ENCODE measurements around the gene CHST9. TPM values are rescaled to one million over a fixed set of nuclear protein-coding genes. Genes with fewer than 3 reads are reported as not detected.

The CHST9 gene
- total and polyA plus RNA-seq, 2 donors from 2014 or later, result 1.5 to 9.8 TPM

GRCh38 chr18:26992926-26993325 lies 192.2 kb downstream of the CHST9 start:
- H3K4me1 ChIP-seq (ENCODE audit: control insufficient read depth in 2 of 3, insufficient read depth in 2 of 3, low read depth in 1 of 3, low read length in 3 of 3), result no peaks in the 10 kb centered on the region
- intact Hi-C loops (cut with DNase I), result no loop called here
- FAIRE-seq, result no peak

DNA sequence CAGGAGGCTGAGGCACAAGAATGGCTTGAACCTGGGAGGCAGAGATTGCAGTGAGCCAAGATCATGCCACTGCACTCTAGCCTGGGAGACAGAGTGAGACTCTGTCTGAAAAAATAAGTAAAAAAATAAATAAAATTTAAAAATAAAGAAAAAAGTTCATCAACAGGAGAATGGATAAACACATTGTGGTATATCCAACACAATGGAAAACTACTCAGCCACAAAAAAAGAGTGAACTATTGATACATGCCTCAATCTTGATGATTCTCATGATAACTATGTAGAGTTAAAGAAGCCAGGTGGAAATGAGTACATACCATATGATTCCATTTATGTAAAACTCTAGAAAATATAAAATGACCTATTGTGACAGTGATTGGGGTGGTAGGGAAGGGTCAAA lies 195.3 kb downstream of the CHST9 start:
- no peak for TF ChIP-seq CTCF (IDR thresholded peaks at IDR 0.05; ENCODE audit: borderline replicate concordance, extremely low read depth, insufficient read depth)
- Histone ChIP-seq H3K4me3 (ENCODE audit: low read length in 3 of 3) (no peak overlapping the region), H3K27me3 (ENCODE audit: control insufficient read depth, insufficient read depth, low read length) (no peaks in the 10 kb centered on the region), H3K27ac (ENCODE audit: low read depth in 2 of 2, low read length in 2 of 2) (no peak overlapping the region), H3K9me3 (ENCODE audit: control insufficient read depth in 2 of 3, insufficient read depth in 1 of 3, low read length in 3 of 3) (no peaks in the 10 kb centered on the region), H3K36me3 (ENCODE audit: control insufficient read depth in 2 of 3, insufficient read depth in 3 of 3, low read length in 3 of 3) (no peaks in the 10 kb centered on the region), H3K9ac (ENCODE audit: low read length in 3 of 3) (no peak overlapping the region), H3K4me1 (ENCODE audit: control insufficient read depth in 2 of 3, insufficient read depth in 2 of 3, low read depth in 1 of 3, low read length in 3 of 3) (no peaks in the 10 kb centered on the region)
- no peak for DNase-seq
- intact Hi-C loops (cut with DNase I), result no loop called here
- FAIRE-seq, result no peak

More at GRCh38 chr18:26992926-26993325, 192.2 kb downstream of the CHST9 start:
- Histone ChIP-seq H3K36me3 (ENCODE audit: control insufficient read depth in 2 of 3, insufficient read depth in 3 of 3, low read length in 3 of 3) (no peaks in the 10 kb centered on the region), H3K27me3 (ENCODE audit: control insufficient read depth, insufficient read depth, low read length) (no peaks in the 10 kb centered on the region), H3K9me3 (ENCODE audit: control insufficient read depth in 2 of 3, insufficient read depth in 1 of 3, low read length in 3 of 3) (no peaks in the 10 kb centered on the region), H3K9ac (ENCODE audit: low read length in 3 of 3) (no peak overlapping the region), H3K4me3 (ENCODE audit: low read length in 3 of 3) (no peak overlapping the region), H3K27ac (ENCODE audit: low read depth in 2 of 2, low read length in 2 of 2) (no peak overlapping the region)
- TF ChIP-seq CTCF (IDR thresholded peaks at IDR 0.05; ENCODE audit: borderline replicate concordance, extremely low read depth, insufficient read depth), result no peak
- no peak for DNase-seq

DNA sequence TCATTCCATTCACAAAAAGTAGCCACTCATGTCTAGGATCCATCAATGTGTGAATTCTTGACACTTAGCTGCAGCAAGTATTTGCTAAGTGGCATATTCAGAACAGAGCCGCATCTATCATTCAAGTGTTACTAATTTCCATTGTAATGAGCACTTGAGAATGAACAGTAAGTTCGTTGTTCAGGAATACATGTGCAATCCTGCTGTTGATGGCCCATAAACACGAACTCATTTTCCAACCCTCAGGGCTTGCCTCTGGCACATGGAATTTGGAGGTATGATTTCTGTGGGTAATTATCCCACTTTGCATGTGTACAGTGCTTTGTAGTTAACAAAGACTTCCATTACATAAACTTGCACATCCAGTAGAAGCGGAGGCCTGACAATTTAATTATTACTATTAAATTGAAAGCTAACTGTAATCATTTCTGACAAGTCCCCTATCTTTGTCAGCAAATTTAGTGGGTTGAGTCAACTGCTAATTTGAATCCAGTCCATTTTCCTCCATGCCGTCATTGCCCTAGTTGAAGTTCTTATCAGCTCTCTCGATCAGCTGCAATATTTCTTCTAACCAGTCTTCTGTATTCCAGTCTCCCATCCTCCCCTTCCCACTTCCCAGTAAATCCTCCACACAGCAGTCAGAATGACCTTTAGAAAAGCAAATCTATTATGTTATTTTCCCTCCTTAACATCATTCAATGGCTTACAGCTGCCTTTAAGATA lies 203.6 kb downstream of the CHST9 start:
- no peaks in the 10 kb centered on the region for H3K36me3 ChIP-seq (ENCODE audit: control insufficient read depth in 2 of 3, insufficient read depth in 3 of 3, low read length in 3 of 3)
- no peak for FAIRE-seq
- H3K27ac ChIP-seq (ENCODE audit: low read depth in 2 of 2, low read length in 2 of 2), result no peak overlapping the region
- H3K27me3 ChIP-seq (ENCODE audit: control insufficient read depth, insufficient read depth, low read length), result no peaks in the 10 kb centered on the region
- no peak for TF ChIP-seq CTCF (IDR thresholded peaks at IDR 0.05; ENCODE audit: borderline replicate concordance, extremely low read depth, insufficient read depth)
- no peaks in the 10 kb centered on the region for H3K9me3 ChIP-seq (ENCODE audit: control insufficient read depth in 2 of 3, insufficient read depth in 1 of 3, low read length in 3 of 3)
- peak in 1 of 5 donors; percentile 26 for DNase-seq
- no peaks in the 10 kb centered on the region for H3K4me1 ChIP-seq (ENCODE audit: control insufficient read depth in 2 of 3, insufficient read depth in 2 of 3, low read depth in 1 of 3, low read length in 3 of 3)
- no peak overlapping the region for H3K4me3 ChIP-seq (ENCODE audit: low read length in 3 of 3)
- intact Hi-C loops (cut with DNase I), result no loop called here
- no peak overlapping the region for H3K9ac ChIP-seq (ENCODE audit: low read length in 3 of 3)

All from kidney (tissue), 14 donors.